Measurements from ENCODE around the gene MIGA2.

DNA sequence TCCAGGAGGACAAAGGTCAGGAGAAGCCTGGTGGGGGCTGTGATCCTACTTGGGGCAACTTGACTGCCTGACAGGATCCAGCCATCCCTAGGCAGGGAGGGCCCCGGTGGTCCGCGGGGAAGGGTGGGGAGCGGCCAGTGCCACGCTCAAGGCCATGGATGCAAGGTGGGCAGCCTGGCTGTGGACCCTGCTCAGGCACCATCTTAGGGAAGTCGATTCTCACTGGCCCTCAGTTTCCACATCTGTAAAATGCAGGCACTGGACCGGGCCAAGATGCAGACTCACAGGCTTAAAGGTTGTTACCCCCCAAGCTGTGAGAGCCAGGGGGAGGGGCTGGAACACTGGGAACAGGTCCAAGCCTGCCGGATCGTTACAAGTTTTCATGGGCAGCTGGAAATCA is 35.7 kb downstream of the MIGA2 start:
- TF ChIP-seq POLR2AphosphoS5 (IDR thresholded peaks at IDR 0.05; ENCODE audit: borderline replicate concordance, low read depth, low read length) (no peak), EZH2 (IDR thresholded peaks at IDR 0.05) (no peak)

Measured in SK-N-MC (cell line).